Measurements from ENCODE around the gene KIAA0825.

DNA sequence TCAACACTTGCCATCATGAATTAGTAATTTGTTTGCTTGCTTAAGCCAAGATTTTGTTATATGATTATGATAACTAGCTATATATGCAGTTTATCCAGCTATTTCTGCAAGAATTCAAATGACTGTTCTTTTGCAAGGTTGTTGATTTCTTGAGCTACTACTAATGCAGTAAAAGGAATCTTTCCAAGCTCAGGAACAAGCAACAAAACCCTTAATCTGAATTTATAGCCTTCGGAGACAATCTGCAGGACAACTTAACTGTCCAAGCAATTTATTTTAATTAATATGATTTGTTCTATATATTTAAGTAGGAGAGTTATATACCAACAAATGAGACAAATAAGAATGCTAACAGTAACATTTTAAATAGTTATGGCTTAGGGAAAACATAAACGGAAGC, 450.3 kb downstream of the KIAA0825 start:
- TF ChIP-seq CTCF (IDR thresholded peaks at IDR 0.05; ENCODE audit: low read depth, low read length, poor library complexity, severe bottlenecking) (no peak), EZH2phosphoT487 (IDR thresholded peaks at IDR 0.05; ENCODE audit: borderline replicate concordance, low read length) (no peak)
